H1 (cell line): ENCODE measurements around the gene TMEM255A. TPM values are rescaled to one million over a fixed set of nuclear protein-coding genes. Genes with fewer than 3 reads are reported as not detected.
A peak's percentile ranks its signal among the peaks of the same experiment; 100 is the strongest.

ENCODE experiments used
- CTCF ChIA-PET: fragments of 300-600 bp; sonication (Branson Sonifier 250); formaldehyde crosslinking; loops from one replicate; lab custom pipeline; 2021; ENCODE audit not compliant: partially characterized antibody; lab: Charles Lee
- POLR2A ChIA-PET: fragments of 300-600 bp; sonication (Branson Sonifier 250); formaldehyde crosslinking; loops from one replicate; lab custom pipeline; 2021; ENCODE audit warnings: inconsistent platforms; ENCODE audit not compliant: partially characterized antibody; lab: Charles Lee
- DNase-seq, 2 experiments: peaks; one replicate each; pipeline versions ENCODE4 v3.0.0 to v3.0.0-alpha.2; 2010 to 2022; ENCODE audit warnings: low spot score in 2 of 2, low read depth in 1 of 2, mixed read lengths in 1 of 2
- FAIRE-seq: peaks from 2 replicates; lab custom pipeline; 2011; peaks lifted over from hg19 to GRCh38; lab: Jason Lieb, UNC
- H2AFZ ChIP-seq: 2 replicates; pipeline ENCODE4 v1.8.1; 2012; ENCODE audit warnings: low read length, inconsistent platforms
- H2AK5ac ChIP-seq: 2 replicates; pipeline ENCODE4 v1.6.1; 2013; ENCODE audit warnings: low read depth, low read length
- H2BK120ac ChIP-seq: replicated peaks from 2 replicates; pipeline ENCODE3; 2013; ENCODE audit warnings: low read depth, low read length, inconsistent platforms
- H2BK12ac ChIP-seq: 2 replicates; pipeline ENCODE4 v1.6.1; 2013; ENCODE audit warnings: low read depth, low read length
- H2BK15ac ChIP-seq: 2 replicates; pipeline ENCODE4 v1.6.1; 2013; ENCODE audit warnings: low read length
- H2BK20ac ChIP-seq: 2 replicates; pipeline ENCODE4 v1.6.1; 2013; ENCODE audit warnings: low read length
- H2BK5ac ChIP-seq: 2 replicates; pipeline ENCODE4 v1.6.1; 2013; ENCODE audit warnings: low read depth, low read length
- H3K14ac ChIP-seq: 2 replicates; pipeline ENCODE4 v1.6.1; 2013; ENCODE audit warnings: inconsistent platforms; ENCODE audit not compliant: insufficient read length
- H3K18ac ChIP-seq: 2 replicates; pipeline ENCODE4 v1.6.1; 2013; ENCODE audit warnings: low read length; ENCODE audit errors: extremely low read depth
- H3K23ac ChIP-seq: 2 replicates; pipeline ENCODE4 v1.6.1; 2013; ENCODE audit warnings: inconsistent platforms; ENCODE audit not compliant: insufficient read length
- H3K23me2 ChIP-seq: 2 replicates; pipeline ENCODE4 v1.6.1; 2013; ENCODE audit warnings: low read depth, low read length
- H3K27ac ChIP-seq: 2 replicates; pipeline ENCODE4 v1.6.1; 2011; ENCODE audit warnings: low read depth, low read length, inconsistent platforms
- H3K27me3 ChIP-seq, 4 experiments: replicated peaks in 1 of 4; 1 replicate in 1 of 4; 2 replicates in 3 of 4; pipeline versions ENCODE4 v1.6.1 to v1.8.1; 2011 to 2013; ENCODE audit warnings: low read length in 3 of 4, mild to moderate bottlenecking in 3 of 4, inconsistent platforms in 2 of 4, mixed read lengths in 2 of 4, moderate library complexity in 1 of 4; ENCODE audit not compliant: control insufficient read depth in 3 of 4, insufficient read depth in 3 of 4; ENCODE audit errors: extremely low read depth in 1 of 4
- H3K36me3 ChIP-seq, 4 experiments: 2 replicates each; pipeline versions ENCODE4 v1.6.1 to v1.8.1; 2011 to 2013; ENCODE audit warnings: mild to moderate bottlenecking in 4 of 4, low read length in 3 of 4, moderate library complexity in 2 of 4, control low read depth in 1 of 4, inconsistent platforms in 1 of 4; ENCODE audit not compliant: insufficient read depth in 4 of 4, control insufficient read depth in 2 of 4
- H3K4ac ChIP-seq: replicated peaks from 2 replicates; pipeline ENCODE3; 2013; ENCODE audit warnings: low read length, low read depth, mixed read lengths, inconsistent platforms; ENCODE audit not compliant: insufficient read length
- H3K4me1 ChIP-seq, 4 experiments: replicated peaks in 1 of 4; 1 replicate in 1 of 4; 2 replicates in 3 of 4; pipeline versions ENCODE4 v1.6.1 to v1.8.1; 2011 to 2013; ENCODE audit warnings: low read length in 3 of 4, inconsistent platforms in 2 of 4, mixed read lengths in 1 of 4; ENCODE audit not compliant: insufficient read depth in 4 of 4, control insufficient read depth in 3 of 4
- H3K4me2 ChIP-seq, 2 experiments: 2 replicates each; pipeline versions ENCODE4 v1.6.1 to v1.8.1; 2011 to 2013; ENCODE audit warnings: low read depth in 2 of 2, low read length in 2 of 2, control low read depth in 1 of 2, inconsistent platforms in 1 of 2, mild to moderate bottlenecking in 1 of 2; ENCODE audit not compliant: insufficient read depth in 1 of 2
- H3K4me3 ChIP-seq, 4 experiments: fragments of 200-600, 300-600 bp in 1 of 4; sonication (generic), shearing (Covaris generic), sonication (Bioruptor Twin) in 1 of 4; 2 replicates each; pipeline versions ENCODE4 v1.5.1 to v1.8.1; 2011 to 2016; ENCODE audit warnings: low read length in 4 of 4, low read depth in 3 of 4, control low read depth in 2 of 4, inconsistent platforms in 2 of 4, mild to moderate bottlenecking in 2 of 4, mixed read lengths in 1 of 4, moderate library complexity in 1 of 4; ENCODE audit not compliant: insufficient read depth in 2 of 4; ENCODE audit errors: extremely low read depth in 1 of 4
- H3K56ac ChIP-seq: replicated peaks from 2 replicates; pipeline ENCODE3; 2013; ENCODE audit warnings: low read depth, mild to moderate bottlenecking, mixed read lengths, low read length, inconsistent platforms; ENCODE audit not compliant: insufficient read length
- H3K79me1 ChIP-seq: 2 replicates; pipeline ENCODE4 v1.6.1; 2013; ENCODE audit warnings: low read depth, low read length, control low read depth
- H3K79me2 ChIP-seq, 2 experiments: 2 replicates each; pipeline versions ENCODE4 v1.6.1 to v1.8.1; 2012 to 2013; ENCODE audit warnings: low read length in 2 of 2, mild to moderate bottlenecking in 2 of 2, inconsistent platforms in 1 of 2; ENCODE audit not compliant: insufficient read depth in 2 of 2, control insufficient read depth in 1 of 2
- H3K9ac ChIP-seq, 4 experiments: replicated peaks in 1 of 4; 1 replicate in 1 of 4; 2 replicates in 3 of 4; pipeline versions ENCODE4 v1.6.1 to v1.8.1; 2011 to 2013; ENCODE audit warnings: low read depth in 3 of 4, low read length in 3 of 4, control low read depth in 2 of 4, mild to moderate bottlenecking in 2 of 4, moderate library complexity in 2 of 4, inconsistent platforms in 1 of 4; ENCODE audit errors: extremely low read depth in 1 of 4
- H3K9me3 ChIP-seq, 2 experiments: 2 replicates each; pipeline versions ENCODE4 v1.6.1 to v1.8.1; 2012 to 2013; ENCODE audit warnings: mild to moderate bottlenecking in 2 of 2, moderate library complexity in 2 of 2, control low read depth in 1 of 2, inconsistent platforms in 1 of 2, low read depth in 1 of 2, low read length in 1 of 2, mixed read lengths in 1 of 2; ENCODE audit not compliant: insufficient read depth in 2 of 2
- H4K20me1 ChIP-seq, 2 experiments: replicated peaks in 1 of 2; 2 replicates each; pipeline versions ENCODE3 to v1.8.1; 2011 to 2013; ENCODE audit warnings: inconsistent platforms in 2 of 2, low read length in 2 of 2, mild to moderate bottlenecking in 1 of 2; ENCODE audit not compliant: insufficient read depth in 2 of 2, control insufficient read depth in 1 of 2
- H4K5ac ChIP-seq: 2 replicates; pipeline ENCODE4 v1.6.1; 2013; ENCODE audit warnings: low read length, low read depth, mixed read lengths, inconsistent platforms; ENCODE audit not compliant: insufficient read length
- H4K8ac ChIP-seq: 2 replicates; pipeline ENCODE4 v1.8.0; 2013; ENCODE audit warnings: mild to moderate bottlenecking, moderate library complexity, low read length, inconsistent platforms; ENCODE audit not compliant: insufficient read depth; ENCODE audit errors: extremely low read depth
- H4K91ac ChIP-seq: replicated peaks from 2 replicates; pipeline ENCODE3; 2013; ENCODE audit warnings: low read length, mixed read lengths, inconsistent platforms; ENCODE audit not compliant: insufficient read length
- ATF2 ChIP-seq: IDR thresholded peaks from 2 replicates; pipeline ENCODE4 v1.6.1; 2012; ENCODE audit warnings: low read length, inconsistent platforms
- BCL11A ChIP-seq, 2 experiments: IDR thresholded peaks; one replicate each; pipeline ENCODE4 v1.6.1; 2011; ENCODE audit warnings: low read depth in 2 of 2, low read length in 2 of 2, mild to moderate bottlenecking in 2 of 2
- JUND ChIP-seq: IDR thresholded peaks from 2 replicates; pipeline ENCODE4 v1.6.1; 2011; ENCODE audit warnings: mild to moderate bottlenecking, improper control_type of control experiment, low read length
- NANOG ChIP-seq: IDR thresholded peaks from 2 replicates; pipeline ENCODE4 v1.6.1; 2011; ENCODE audit warnings: low read length, low read depth, mild to moderate bottlenecking, inconsistent platforms; ENCODE audit not compliant: insufficient read depth, poor library complexity, severe bottlenecking
- RFX5 ChIP-seq: IDR thresholded peaks from 2 replicates; pipeline ENCODE4 v1.6.1; 2011; ENCODE audit warnings: low read depth, low read length, improper control_type of control experiment, borderline replicate concordance
- RNF2 ChIP-seq: fragments of 200-900, 300-1000 bp; sonication (generic); IDR thresholded peaks from 2 replicates; pipeline ENCODE4 v1.7.1; 2016; ENCODE audit warnings: borderline replicate concordance, low read depth, mild to moderate bottlenecking, antibody characterized with exemption, low read length; ENCODE audit not compliant: poor library complexity, severe bottlenecking; ENCODE audit errors: missing control alignments
- YY1 ChIP-seq: IDR thresholded peaks from 2 replicates; pipeline ENCODE4 v1.6.1; 2011; ENCODE audit warnings: low read depth, mild to moderate bottlenecking, low read length
- WGBS, 2 experiments: shearing (Covaris generic) in 1 of 2; methylation state at CpG; one replicate each; pipeline versions ENCODE4 v1.1.6 to v1.1.7; 2013 to 2015; ENCODE audit warnings: low lambda C conversion rate in 2 of 2, mixed read lengths in 2 of 2, inconsistent platforms in 1 of 2, low coverage in 1 of 2, missing lambda C conversion rate in 1 of 2; ENCODE audit not compliant: insufficient replicate concordance in 2 of 2, insufficient coverage in 1 of 2, insufficient read length in 1 of 2; ENCODE audit errors: extremely low coverage in 1 of 2, missing lambda C conversion rate in 1 of 2; 5-methylcytosine and 5-hydroxymethylcytosine counted together
- polyA plus RNA-seq, 7 experiments: library from polyadenylated mRNA; depleted of rRNA in 3 of 7; stranded (reverse) in 5 of 7; unstranded in 2 of 7; fragments of >200 nt in 5 of 7; fragments of 200-250 nt in 2 of 7; gene quantifications; 1 replicate in 5 of 7; 2 replicates in 1 of 7; 4 replicates in 1 of 7; pipeline versions ENCODE4 v1.2.1 to v1.2.3, GENCODE V29; 2011 to 2013; ENCODE audit warnings: missing spikeins in 2 of 7, mixed read lengths in 2 of 7
- total RNA-seq: library from RNA; stranded (reverse); fragmentation: NEBNext Ultra II Directional; extraction: Animal tissue kit (Norgen Biotek cat#: 25700); gene quantifications from 2 replicates; pipeline ENCODE4 v1.2.1, GENCODE V29; 2021
- TF ChIP-seq, protein P1 (sequence below): IDR thresholded peaks from 2 replicates; pipeline ENCODE4 v1.6.1; 2011; ENCODE audit warnings: low read length, improper control_type of control experiment

The TMEM255A gene
- total and polyA plus RNA-seq, 2 of the 8 experiments (the other 6 are each of a cell fraction or from before 2014, with no cell fraction given), result 0.73 to 2.3 TPM

- Histone ChIP-seq H3K79me1 (no peaks in the 10 kb centered on the region), H3K9ac (no peak overlapping the region), H4K8ac (no peak overlapping the region), H2BK20ac (peak overlapping the region; percentile 86; the same call in 1 of the 2 replicates), H3K23me2 (no peaks in the 10 kb centered on the region), H2BK12ac (no peak overlapping the region), H2BK5ac (no peak overlapping the region), H4K20me1 (no peaks in the 10 kb centered on the region), H3K4ac (no peak overlapping the region), H3K36me3 (no peaks in the 10 kb centered on the region), H3K4me3 (peak overlapping the region in 1 of 4 experiments; percentile 26; a peak in 1 of 8 replicates), H3K9me3 (no peaks in the 10 kb centered on the region; a peak in 1 of 4 replicates), H3K79me2 (no peaks in the 10 kb centered on the region), H3K18ac (no peak overlapping the region; the same call in 1 of the 2 replicates), H4K5ac (no peak overlapping the region), H2BK15ac (no peak overlapping the region), H2AFZ (no peak overlapping the region), H3K4me2 (peak overlapping the region; percentile 45 to 56; a peak in 3 of 4 replicates), H3K56ac (no peak overlapping the region), H3K23ac (no peak overlapping the region), H4K91ac (no peak overlapping the region), H3K14ac (no peak overlapping the region), H3K4me1 (peaks cover 0 to 7% (median 0%) of the 10 kb centered on the region in 4 experiments; a peak in 3 of 7 replicates), H2BK120ac (peak overlapping the region; percentile 28), H3K27me3 (no peaks in the 10 kb centered on the region), H3K27ac (no peak overlapping the region), H2AK5ac (no peak overlapping the region)
- CTCF ChIA-PET, result interaction anchor here (1.3 kb wide), 1 partner anchor 91 kb away, joined by 3 read pairs; no protein-coding TSS in a partner anchor
- DNase-seq, result no peak
- 22% methylated on average over 1 of the region's 1 CpG; no CpG with 5 or more reads in 1 of the 2 experiments for WGBS, 2 experiments
- POLR2A ChIA-PET, result interaction anchor here (1.2 kb wide), 1 partner anchor 22 kb away, joined by 3 read pairs; no protein-coding TSS in a partner anchor
- FAIRE-seq, result peak; percentile 39
- no peak for TF ChIP-seq YY1
- peak; percentile 42 for TF ChIP-seq JUND
- no peak for TF ChIP-seq RFX5
- no peak for TF ChIP-seq RNF2
- TF ChIP-seq NANOG, result peak; percentile 83
- no peak for TF ChIP-seq ATF2
- TF ChIP-seq, protein P1, sequence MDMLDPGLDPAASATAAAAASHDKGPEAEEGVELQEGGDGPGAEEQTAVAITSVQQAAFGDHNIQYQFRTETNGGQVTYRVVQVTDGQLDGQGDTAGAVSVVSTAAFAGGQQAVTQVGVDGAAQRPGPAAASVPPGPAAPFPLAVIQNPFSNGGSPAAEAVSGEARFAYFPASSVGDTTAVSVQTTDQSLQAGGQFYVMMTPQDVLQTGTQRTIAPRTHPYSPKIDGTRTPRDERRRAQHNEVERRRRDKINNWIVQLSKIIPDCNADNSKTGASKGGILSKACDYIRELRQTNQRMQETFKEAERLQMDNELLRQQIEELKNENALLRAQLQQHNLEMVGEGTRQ, result no peak
- peak in 1 of 2 experiments; percentile 63 for TF ChIP-seq BCL11A (IDR thresholded peaks at IDR 0.05; ENCODE audit: low read depth in 2 of 2, low read length in 2 of 2)
Measured at GRCh38 chrX:120332394-120332793, 21.1 kb upstream of the TMEM255A start.
